Stimulated activated CD8-positive, alpha-beta memory T cell treated with anti-CD3 and anti-CD28 coated beads, Interleukin-15, amount 100 ng/mL, for 4 hours (primary cell): ENCODE data around the gene C6orf62.
"Not testable (repeated sequence)": the region's sequence is repeated elsewhere in the genome, so short reads cannot be mapped to it uniquely, and the experiment has no call there.

Source experiments
- DNase-seq, 2 donors: peaks; one replicate each; pipeline ENCODE4 v3.0.0-alpha.2; 2020; ENCODE audit warnings: low read depth in 2 of 2

The C6orf62 gene

GRCh38 chr6:24699521-24700359 is 19.2 kb downstream of the C6orf62 start:
- DNase-seq, result no peak

- no peak for DNase-seq
Measured at GRCh38 chr6:24696097-24696496, 22.9 kb downstream of the C6orf62 start.

GRCh38 chr6:24695635-24696034 is 23.3 kb downstream of the C6orf62 start:
- not testable (repeated sequence) for DNase-seq

- DNase-seq, result no peak
Measured at GRCh38 chr6:24694198-24694597, 24.8 kb downstream of the C6orf62 start.

GRCh38 chr6:24692848-24693592 is 25.9 kb downstream of the C6orf62 start:
- no peak for DNase-seq

GRCh38 chr6:24692415-24692814 is 26.5 kb downstream of the C6orf62 start:
- no peak for DNase-seq

- no peak for DNase-seq
Measured at GRCh38 chr6:24692003-24692402, 27.0 kb downstream of the C6orf62 start.

- DNase-seq, result no peak
Measured at GRCh38 chr6:24691550-24691949, 27.4 kb downstream of the C6orf62 start.

- DNase-seq, result no peak
Measured at GRCh38 chr6:24690593-24690992, 28.4 kb downstream of the C6orf62 start.

GRCh38 chr6:24689964-24690363 is 29.0 kb downstream of the C6orf62 start:
- no peak for DNase-seq

- no peak for DNase-seq
Measured at GRCh38 chr6:24686946-24687345, 32.0 kb downstream of the C6orf62 start.

- DNase-seq, result no peak
Measured at GRCh38 chr6:24686408-24686807, 32.5 kb downstream of the C6orf62 start.

- DNase-seq, result no peak
Measured at GRCh38 chr6:24683297-24684296, 35.4 kb downstream of the C6orf62 start.

GRCh38 chr6:24680582-24680981 is 38.4 kb downstream of the C6orf62 start:
- DNase-seq, result no peak

- DNase-seq, result not testable (repeated sequence)
Measured at GRCh38 chr6:24678792-24679352, 40.1 kb downstream of the C6orf62 start.

GRCh38 chr6:24673625-24674024 is 45.3 kb downstream of the C6orf62 start:
- no peak for DNase-seq

- DNase-seq, result no peak
Measured at GRCh38 chr6:24672620-24673182, 46.3 kb downstream of the C6orf62 start.

- not testable (repeated sequence) for DNase-seq
Measured at GRCh38 chr6:24671077-24671476, 47.9 kb downstream of the C6orf62 start.

- DNase-seq, result not testable (repeated sequence)
Measured at GRCh38 chr6:24670492-24670891, 48.5 kb downstream of the C6orf62 start.

GRCh38 chr6:24668997-24669361 is 50.0 kb downstream of the C6orf62 start:
- no peak for DNase-seq
